Activated naive CD8-positive, alpha-beta T cell treated with anti-CD3 and anti-CD28 coated beads, Interleukin-2, amount 50 U/mL, for 16 hours (primary cell): ENCODE measurements around the gene MYO9B.
"Not testable (repeated sequence)": the region's sequence is repeated elsewhere in the genome, so short reads cannot be mapped to it uniquely, and the experiment has no call there.

Experiments used
- DNase-seq: peaks from one replicate; pipeline ENCODE4 v3.0.0-alpha.2; 2020; ENCODE audit warnings: low read depth, low spot score

Gene MYO9B

DNA sequence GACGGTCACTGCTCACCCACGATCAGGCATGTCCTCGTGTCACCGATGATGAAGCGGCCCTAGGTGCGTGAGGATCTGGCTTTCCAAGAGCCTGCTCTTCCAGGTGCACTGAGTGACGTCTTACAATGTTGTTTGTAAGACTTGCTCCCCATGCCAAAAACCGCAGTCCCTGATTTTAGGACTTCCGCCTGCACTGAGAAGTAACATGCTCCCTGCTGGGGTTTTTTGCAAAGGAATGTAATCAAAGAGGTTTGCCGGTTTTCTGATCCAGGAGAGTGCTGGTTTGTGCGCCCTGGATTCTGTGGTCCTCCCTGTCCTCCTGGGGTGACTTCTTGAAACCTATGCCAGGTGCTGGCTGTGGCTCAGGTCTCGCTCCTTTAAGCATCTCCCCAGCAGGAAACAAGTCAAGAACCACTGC lies 38.8 kb downstream of the MYO9B start:
- DNase-seq: no peak

DNA sequence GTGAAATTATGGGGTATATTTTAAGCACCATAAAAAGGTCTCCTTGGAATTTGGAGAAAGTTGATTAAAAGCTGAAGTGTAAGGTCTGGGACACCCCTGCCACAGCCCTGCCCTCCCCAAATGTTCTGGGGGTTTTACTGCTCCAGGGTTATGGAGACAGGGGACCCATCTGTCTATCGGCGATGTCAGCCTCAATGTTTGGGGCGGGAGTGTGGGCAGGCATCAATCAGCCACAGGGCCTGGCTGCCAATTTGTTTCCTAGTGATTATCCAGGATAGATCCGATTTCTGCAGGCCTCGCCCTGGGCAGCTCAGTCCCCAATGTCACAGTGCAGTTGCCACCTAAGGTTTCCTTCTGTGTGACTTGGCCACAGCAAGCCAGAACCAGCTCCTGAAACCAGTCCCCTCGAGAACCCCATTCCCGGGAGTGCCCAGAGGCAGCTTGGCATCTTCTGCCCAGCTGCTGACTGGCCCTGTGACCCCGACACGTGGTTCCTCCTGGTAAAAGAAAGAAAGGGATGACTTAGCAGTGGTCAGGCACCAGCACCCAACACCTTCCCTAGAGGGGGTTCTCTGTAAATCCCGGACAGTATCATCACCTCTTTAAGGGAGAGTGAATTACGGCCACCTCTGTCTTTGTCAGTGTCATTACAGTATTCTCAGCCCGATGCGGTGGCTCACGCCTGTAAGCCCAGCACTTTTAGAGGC lies 41.6 kb downstream of the MYO9B start:
- DNase-seq: no peak

DNA sequence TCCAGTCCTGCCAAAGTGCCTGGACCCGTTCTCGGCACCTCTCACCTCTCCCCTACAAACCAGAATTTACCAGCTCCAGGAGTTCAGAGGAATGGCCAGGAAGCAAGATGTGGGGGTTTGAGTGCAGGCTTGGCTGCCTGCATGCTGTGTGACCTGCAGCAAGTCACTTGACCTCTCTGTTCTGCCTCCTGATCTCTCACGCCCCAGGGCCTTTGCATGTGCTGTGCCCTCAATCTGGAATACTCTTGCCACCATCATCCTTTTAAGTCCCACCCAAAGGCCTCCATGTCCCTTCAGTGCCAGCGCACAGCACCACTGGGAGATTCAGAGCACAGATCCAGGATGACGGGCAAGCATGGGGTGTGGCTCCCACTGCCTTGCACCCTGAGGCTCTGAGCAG lies 43.4 kb downstream of the MYO9B start:
- DNase-seq: no peak

DNA sequence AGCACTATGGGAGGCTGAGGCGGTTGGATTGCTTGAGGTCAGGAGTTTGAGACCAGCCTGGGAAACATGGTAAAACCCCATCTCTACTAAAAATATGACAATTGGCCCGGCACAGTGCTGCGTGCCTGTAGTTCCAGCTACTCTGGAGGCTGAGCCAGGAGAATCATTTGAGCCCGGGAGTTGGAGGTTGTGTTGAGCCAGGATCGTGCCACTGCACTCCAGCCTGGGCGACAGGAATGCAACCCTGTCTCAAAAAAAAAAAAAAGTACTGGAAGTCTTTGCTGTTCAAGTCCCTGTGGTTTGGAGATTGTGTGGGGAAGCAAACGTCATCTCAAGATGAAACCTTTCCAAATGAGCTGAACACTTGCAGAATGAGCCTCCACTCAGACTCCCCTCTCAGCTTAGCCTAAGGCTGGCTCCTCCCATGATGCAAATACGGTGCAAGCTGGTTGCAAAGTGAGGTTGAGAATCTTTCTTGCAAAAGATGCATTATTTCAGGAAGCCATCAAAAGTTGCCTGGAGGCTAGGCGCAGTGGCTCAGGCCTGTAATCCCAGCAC lies 46.2 kb downstream of the MYO9B start:
- no peak for DNase-seq

DNA sequence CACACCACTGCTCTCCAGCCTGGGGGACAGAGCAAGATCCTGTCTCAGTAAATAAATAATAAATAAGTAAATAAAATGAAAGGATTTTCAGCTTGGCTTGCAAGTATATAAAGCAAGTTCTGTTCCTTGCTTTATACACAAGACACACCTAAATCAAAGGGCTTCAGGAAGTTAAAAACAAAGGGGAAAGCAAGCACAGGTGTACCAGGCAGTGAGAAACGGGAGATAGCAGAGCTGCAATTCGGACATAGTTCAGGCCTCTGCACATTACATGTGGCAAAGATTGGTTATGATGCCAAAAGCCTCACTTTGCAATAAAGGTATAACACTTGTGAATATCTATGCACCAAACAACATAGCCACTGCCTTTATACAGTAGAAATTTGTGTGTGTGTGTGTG lies 47.5 kb downstream of the MYO9B start:
- no peak for DNase-seq

DNA sequence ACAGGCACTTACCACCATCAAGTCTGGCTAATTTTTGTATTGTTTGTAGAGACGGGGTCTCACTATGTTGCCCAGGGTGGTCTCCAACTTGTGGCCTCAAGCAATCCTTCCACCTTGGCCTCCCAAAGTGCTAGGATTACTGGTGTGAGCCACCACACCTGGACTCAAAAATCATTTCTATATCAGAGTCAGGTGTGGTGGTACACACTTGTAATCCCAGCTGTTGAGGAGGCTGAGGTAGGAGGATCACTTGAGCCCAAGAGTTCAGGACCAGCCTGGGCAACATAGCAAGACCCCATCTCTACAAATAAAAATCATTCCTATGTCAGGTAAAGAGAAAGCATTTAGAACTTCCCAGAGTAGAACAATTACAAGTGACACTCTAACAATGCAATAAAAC lies 48.4 kb downstream of the MYO9B start:
- DNase-seq: no peak

DNA sequence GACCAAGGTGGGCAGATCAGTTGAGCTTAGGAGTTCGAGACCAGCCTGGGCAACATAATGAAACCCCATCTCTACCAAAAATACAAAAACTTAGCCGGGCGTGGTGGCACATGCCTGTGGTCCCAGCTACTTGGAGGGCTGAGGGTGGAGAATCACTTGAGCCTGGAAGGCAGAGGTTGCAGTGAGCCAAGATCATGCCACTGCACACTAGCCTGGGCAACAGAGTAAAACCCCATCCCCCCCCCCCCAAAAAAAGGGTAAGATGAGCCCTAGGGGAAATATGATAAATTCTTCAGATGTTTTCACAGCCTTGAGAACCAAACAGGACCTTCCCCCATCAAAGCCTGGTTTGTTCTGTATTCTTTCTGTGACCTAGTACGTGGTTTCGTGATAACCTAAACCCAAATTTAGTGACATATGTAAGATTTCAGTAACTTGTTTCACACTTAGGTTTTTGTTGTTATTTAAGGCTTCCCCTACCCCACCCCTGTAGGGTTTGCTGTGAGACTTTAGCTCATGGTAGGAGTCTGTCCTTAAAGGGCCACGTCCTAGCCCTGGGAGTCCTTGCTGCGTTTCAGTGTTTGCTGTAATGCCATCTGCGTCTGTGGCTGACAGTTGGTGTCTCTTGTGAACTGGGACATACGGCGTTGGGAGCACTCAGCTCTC lies 49.6 kb downstream of the MYO9B start:
- DNase-seq: no peak

DNA sequence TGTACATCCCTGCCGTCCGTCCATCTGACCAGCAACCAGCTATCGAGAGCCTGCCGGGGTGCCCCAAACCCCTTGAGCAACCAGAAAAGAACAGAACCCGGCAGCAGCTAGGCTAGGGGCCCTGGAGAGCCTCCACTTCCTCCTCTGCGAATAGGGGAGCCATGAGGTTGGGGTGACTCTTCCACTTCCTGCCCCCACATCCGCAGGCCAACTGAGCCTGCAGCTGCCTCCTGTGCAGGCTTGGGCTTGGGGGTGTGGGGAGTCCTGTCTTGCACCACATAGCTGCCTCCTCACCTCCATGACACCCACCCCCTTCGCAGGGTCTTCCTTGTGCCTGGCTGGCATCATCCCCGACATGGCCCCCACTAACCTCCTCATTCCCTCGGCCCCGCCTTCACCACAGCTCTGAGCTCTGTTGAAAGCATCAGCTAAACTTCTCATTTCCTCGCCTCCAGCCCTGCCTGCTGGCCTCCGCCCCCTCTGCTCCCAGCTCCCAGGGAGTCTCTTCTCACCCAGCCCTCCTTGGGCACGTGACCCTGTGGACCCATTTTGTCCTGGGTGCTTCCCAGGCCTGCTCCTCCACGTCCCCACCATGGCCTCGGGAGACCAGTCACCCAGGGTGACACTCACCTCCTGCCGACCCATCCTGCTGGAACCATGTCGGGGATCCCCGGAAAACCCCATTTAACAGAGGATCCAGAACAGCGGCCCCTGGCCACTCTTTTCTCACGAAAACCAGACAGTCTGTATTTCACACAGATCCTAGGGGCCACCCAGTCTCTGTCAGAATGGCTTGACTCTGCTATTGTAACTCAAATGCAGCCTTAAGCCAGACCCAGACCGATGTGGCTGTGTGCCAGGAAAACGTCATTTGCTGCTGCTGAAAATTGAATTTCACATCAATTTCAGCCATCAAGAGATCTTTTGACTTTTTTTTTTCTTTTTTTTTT lies 50.4 kb downstream of the MYO9B start:
- peak; percentile 7 for DNase-seq

DNA sequence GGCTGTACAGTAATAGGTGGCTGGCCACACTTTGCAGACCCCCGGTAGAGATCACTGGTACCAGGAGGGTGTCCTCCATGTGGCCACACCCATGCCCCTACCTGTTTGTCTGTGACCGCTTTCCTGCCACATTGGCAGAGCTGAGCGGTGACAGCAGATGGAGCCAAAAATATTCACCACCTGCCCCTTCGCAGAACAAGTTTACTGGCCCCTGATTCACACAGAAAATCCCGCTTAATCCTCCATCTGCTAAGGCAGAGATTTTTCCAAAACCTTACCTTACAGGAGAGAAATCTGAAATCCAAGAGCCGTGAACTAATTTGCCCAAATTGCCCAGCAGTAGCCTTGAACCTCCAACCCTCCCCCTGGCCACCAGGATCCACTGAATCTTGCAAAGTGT lies 52.1 kb downstream of the MYO9B start:
- DNase-seq: no peak

DNA sequence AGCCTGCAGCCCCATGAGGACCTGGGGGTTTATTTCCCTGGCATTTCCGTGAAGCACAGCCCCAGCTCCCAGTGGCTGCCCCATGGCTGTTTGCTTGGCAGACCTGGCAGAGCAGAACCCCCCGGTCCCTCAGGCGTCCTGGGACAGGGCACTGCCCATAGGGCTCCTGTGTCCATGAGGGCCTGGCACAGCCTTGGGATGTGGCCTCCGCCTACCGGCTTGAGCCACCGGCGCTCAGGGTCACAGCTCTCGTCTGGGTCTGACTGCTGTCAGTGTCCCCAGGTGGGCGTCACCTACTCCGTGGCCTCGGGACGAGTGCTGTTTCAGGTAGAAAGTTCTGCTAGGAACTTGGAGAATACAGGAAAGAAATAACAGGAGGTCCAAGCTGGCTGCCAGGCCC lies 52.8 kb downstream of the MYO9B start:
- no peak for DNase-seq

DNA sequence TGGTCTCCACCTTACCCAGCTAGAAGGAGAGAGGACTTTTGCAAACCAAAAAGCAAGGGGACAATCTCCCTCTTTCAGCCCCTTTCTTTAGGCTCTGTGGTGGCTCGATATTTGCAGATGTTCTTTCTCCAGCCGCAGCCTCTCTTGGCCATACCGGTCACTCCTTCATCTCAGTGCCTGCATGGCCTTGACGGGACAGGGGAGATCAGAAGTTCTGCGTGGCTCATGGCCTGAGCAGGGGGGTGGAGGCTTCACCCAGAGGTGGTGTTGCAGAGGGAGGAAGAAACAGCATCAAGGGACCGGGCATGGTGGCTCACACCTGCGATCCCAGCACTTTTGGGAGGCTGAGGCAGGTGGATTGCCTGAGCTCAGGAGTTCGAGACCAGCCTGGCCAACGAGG lies 53.2 kb downstream of the MYO9B start:
- no peak for DNase-seq

DNA sequence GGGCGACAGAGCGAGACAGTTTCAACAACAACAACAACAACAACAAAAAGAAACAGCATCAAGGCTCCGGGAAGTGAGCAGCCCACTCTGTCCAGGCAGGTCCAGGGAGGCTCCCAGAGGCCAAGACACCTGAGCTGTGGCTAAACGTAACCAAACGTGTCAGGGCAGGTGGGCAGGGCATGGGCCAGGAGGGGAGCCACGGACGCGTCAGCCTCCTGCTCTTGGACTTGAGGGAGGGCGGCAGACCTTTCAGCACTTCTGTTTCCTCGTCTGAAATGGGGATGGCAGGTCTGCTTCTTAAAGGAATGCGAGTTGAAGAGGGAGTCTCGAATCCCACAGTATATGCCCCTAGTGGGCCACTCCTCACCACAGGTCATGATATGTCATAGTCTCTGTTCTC lies 53.8 kb downstream of the MYO9B start:
- DNase-seq: no peak

DNA sequence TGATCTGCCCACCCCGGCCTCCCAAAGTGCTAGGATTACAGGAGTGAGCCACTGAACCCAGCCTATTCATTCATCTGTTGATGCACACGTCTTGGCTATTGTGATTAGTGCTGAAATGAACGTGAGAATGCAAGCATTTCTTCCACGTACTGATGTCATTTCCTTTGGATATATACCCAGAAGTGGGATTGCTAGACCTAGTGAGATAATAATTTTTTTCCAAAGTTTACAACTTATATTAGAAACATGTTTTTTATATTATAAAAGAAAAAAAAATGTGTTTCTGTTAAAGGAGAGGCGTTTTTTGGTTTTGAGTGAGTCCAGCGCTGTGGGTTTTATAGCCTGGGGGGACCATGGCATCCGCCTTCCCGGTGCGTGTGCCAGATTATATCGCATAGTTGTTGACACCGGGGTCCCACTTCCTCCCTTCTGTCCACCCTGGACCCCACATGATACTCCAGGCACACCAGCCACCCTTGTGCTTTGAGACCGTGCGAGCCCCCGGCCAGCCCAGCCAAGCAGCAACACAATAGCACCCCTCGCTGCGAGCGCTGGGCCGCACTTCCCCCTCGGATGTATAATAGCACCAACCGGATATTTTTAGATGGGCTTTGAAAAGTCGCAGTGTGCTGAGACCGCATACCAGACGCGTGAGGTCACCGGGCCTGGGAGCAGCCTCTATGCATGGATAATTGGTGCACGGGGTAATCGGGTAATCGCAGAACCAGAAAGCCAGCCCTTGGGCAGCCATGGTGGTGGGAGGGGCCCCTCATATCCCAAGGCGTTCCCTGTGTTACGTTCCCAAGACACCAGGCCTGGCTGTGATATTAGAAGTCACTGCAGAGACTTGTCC lies 59.6 kb downstream of the MYO9B start:
- no peak for DNase-seq

DNA sequence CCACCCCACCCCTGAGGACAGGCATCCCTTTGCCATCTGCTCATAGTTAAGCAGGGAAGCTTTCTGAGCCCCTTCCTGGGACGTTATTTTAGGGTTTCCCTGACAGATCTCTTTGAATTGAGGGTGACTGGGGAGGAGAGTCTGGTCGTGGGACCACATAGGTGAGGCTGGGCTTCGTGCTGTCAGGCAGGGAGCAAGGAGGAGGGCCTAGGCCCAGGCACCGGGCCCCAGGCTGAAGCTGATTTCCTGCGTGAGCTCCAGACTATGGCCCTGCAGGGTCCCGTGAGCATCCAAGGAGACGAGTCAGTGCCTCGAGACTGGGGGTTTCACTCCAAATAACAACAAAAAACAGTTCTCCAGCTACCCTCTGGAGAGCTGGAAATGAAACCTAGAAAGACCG lies 60.4 kb downstream of the MYO9B start:
- DNase-seq: no peak

DNA sequence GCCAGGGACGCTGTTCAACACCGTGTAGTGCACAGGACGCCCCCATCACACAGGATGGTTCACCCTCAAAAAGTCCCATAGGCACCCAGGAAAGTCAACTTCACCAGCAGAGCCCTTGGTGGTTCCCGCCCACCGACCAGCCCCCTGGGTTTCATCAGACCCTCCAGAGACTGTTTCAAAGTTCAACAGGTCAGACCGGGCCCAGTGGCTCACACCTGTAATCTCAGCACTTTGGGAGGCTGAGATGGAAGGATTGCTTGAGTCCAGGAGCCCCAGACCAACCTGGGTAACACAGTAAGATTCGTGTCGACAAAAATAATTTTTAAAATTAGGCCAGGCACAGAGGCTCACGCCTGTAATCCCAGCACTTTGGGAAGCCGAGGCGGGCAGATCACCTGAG lies 61.0 kb downstream of the MYO9B start:
- DNase-seq: no peak

DNA sequence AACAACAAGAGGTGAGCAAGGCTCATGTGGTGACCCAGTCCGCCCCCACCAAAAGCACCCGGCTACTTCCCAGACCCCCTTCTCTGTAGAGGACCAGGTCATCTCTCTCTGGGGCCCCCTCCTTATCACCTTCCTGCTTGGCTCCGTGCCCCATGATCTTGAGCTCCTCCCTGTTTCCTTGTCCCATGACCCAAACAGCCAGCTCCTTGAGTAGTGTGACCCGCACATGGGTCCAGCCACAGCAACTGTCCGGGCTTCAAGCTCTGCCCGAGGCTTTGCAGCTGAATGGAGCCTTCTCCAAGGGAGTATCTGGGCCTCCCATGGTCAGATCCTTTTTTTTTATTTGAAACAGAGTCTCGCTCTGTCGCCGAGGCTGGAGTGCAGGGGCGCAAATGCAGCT lies 61.8 kb downstream of the MYO9B start:
- DNase-seq: no peak

DNA sequence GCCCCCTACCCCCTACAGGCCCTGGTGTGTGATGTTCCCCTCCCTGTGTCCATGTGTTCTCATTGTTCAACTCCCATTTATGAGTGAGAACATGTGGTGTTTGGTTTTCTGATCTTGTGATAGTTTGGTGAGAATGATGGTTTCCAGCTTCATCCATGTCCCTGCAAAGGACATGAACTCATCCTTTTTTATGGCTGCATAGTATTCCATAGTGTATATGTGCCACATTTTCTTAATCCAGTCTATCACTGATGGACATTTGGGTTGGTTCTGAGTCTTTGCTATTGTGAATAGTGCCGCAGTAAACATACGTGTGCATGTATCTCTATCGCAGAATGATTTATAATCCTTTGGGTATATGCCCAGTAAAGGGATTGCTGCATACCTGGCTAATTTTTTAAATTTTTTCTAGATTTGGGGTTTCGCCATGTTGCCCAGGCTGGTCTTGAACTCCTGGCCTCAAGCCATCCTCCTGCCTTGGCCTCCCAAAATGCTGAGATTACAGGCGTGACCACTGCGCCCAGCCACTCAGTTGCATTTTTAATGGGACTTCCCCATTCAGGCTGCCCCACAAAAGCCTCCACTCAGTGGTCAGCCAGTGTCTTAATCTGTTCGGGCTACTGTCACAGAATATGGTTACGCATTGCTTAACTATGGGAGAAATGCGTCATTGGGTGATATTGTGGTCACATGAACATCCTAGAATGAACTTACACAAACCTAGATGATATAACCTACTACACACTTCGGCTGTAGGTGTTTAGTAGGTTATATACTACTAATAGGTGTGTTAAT lies 62.7 kb downstream of the MYO9B start:
- not testable (repeated sequence) for DNase-seq

DNA sequence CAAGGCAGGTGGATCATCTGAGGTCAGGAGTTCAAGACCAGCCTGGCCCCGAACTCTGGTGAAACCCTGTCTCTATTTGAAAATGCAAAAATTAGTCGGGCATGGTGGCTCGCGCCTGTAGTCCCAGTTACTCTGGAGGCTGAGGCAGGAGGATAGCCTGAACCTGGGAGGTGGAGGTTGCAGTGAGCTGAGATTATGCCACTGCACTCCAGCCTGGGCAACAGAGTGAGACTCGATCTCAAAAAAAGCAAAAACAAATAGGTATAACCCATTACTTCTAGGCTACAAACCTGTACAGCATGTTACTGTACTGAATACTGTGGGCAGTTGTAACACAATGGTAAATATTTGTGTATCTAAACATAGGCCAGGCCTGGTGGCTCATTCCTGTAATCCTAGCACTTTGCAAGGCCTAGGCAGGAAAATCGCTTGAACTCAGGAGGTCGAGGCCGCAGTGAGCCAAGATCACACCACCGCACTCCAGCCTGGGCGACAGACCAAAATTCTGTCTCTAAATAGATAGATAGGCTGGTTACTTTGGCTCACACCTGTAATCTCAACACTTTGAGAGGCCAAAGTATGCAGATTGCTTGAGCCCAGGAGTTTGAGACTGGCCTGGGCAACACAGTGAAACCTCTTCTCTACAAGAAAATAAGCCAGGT lies 63.5 kb downstream of the MYO9B start:
- DNase-seq: no peak

DNA sequence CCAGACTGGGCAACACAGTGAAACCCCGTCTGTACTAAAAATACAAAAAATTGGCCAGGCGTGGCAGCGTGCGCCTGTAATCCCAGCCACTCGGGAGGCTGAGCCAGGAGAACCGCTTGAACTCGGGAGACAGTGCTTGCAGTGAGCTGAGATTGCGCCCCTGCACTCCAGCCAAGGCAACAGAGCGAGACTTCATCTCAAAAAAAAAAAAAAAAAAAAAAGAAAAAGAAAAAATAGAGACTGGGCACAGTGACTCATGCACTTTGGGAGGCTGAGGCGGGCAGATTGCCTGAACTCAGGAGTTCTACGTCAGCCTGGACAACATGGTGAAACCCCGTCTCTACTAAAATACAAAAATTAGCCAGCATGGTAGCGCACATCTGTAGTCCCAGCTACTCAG lies 69.2 kb downstream of the MYO9B start:
- not testable (repeated sequence) for DNase-seq
